ENCODE data around the gene SF3B1.
"Not testable (repeated sequence)": the region's sequence is repeated elsewhere in the genome, so short reads cannot be mapped to it uniquely, and the experiment has no call there.

Gene SF3B1

DNA sequence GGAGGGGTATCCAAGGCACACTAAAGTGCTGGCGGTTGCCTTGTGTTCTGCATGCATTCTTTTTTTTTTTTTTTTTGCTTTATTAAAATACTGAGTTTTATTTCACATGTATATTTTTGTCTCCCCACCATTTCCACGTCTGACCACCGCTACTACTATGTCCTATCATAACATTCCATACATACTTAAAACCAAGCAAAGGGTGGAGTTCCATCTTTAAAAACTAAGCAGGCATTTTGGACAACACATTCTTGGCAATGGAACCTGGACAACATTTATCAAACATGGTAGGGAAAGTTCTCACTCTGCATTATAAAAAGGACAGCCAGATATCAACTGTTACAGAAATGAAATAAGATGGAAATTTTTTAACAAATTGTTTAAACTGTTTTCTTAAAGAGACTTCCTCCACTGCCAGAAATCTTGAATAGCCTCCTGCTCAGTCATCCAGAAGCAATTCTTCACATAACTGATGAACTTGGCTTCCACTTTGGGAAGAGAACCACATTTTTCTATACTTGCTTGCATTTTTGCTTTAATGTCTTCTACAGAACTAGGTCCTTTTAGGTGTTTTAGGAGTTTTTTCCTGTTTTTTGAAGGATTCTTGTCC is 55.4 kb downstream of the SF3B1 start:
- not testable (repeated sequence) for DNase-seq (ENCODE audit: low read depth in 1 of 2, low spot score in 1 of 2)

DNA sequence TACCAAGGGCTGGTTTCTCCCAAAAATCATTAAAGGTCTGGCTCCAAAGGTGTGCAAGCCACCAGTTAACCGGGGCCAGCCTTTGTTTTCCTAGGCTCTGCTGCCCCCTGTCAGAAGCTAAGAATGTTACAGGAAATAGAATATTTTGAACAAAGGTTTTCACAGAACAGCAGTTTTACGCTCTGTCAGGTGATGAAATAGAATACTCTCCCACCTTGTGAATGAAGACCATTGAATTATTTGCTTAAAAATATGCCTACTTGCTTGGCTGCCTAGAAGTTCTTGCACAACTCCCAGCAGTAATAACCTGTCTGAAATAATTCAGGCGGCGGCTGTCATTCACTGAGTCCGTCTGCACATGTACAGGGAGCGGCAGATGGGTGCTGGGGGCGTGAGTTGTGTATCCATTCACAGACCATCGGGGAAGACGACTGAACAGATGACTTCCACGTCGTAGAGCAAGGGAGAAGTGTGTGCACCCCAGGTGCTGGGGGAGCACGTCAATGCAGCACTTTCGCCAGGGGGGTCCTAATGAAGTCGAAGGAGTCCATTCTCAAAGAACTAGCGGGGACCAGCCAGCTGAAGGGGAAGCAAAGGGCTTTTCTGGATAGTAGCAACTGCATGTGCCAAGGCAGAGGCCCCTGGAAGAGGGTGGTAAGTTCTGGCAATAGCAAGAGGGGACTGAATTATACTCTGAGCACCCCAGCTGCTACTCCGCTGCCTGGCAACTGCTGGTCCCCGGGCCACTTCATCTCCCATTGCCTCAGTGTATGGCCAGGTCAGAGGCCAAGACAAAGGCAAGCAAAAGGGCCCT is 56.1 kb downstream of the SF3B1 start:
- DNase-seq (ENCODE audit: low read depth in 1 of 2, low spot score in 1 of 2), result peak in 1 of 2 donors; percentile 43

DNA sequence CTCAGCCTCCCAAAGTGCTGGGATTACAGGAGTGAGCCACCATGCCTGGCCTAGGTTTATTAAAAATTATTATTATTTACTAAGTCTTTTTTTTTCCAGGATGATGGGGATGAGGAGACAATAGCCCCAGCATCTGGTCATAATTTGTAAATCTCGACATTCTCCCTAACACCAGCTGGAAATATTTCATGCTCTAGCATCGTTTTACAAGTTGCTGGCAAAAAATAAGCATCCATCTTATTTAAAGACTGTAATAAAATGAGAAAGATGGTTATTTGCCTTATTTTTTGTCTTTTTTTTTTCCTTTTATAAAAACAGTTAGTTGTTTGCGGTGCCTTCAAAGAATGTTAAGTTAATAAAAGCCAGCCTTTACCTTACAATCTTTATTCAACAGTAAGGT is 56.7 kb downstream of the SF3B1 start:
- no peak for DNase-seq (ENCODE audit: low read depth in 1 of 2, low spot score in 1 of 2)

DNA sequence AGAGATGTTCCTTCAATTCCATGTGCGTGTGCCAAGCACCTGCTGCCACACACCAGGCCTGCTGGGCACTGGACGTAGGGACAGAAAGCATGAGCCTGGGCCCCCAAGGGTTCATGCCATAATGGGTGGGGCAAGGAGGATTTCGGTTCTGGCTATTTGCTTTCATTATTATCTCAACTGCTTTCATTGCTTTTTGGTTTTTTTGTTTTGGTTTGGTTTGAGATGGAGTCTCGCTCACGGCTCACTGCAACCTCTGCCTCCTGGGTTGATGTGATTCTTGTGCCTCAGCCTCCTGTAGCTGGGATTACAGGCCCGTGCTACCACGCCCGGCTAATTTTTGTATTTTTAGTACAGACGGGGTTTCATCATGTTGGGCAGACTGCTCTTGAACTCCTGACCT is 57.2 kb downstream of the SF3B1 start:
- DNase-seq (ENCODE audit: low read depth in 1 of 2, low spot score in 1 of 2), result no peak

DNA sequence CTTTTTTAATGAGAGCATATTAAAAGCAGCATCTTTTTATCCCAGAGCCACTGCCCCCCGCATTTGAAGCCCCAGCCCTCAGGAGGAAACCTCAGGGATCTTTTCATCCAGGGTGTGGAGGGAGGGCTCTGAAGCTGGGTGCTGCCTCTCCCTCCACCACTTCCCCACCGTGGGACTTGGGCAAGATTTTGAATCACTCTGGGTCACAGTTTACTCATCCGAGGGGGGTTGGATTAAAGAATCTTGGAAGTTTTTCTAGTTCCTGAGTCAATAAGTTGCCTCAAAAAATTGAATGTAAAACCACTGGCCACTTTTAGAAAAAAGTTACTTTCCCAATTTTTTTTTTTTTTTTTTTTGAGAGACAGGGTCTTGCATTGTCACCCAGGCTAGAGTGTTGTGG is 62.2 kb downstream of the SF3B1 start:
- DNase-seq (ENCODE audit: low read depth in 1 of 2, low spot score in 1 of 2), result no peak

DNA sequence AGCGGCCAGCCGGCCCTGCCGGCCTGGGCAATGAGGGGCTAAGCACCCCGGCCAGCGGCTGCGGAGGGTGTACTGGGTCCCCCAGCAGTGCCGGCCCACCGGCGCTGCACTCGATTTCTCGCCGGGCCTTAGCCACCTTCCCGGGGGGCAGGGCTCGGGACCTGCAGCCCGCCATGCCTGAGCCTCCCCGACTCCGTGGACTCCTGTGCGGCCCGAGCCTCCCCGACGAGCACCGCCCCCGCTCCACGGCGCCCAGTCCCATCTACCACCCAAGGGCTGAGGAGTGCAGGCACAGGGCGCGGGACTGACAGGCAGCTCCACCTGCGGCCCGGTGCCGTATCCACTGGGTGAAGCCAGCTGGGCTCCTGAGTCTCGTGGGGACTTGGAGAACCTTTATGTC is 64.2 kb downstream of the SF3B1 start:
- DNase-seq (ENCODE audit: low read depth in 1 of 2, low spot score in 1 of 2), result not testable (repeated sequence)

DNA sequence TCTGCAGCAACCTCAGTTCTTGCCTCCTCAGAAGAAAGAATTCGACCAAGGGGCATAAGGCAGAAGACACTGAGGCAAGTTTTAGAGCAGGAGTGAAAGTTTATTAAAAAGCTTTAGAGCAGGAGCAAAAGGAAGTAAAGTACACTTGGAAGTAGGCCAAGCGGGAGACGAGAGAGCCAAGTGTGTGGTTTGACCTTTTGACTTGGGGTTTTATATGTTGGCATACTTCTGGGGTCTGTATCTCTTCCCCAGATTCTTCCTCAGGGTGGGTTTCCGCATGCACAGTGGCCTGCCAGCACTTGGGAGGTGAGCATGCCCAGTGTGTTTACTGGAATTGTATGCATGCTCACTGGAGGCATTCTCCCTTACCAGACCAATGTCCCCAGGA is 64.9 kb downstream of the SF3B1 start:
- no peak for DNase-seq (ENCODE audit: low read depth in 1 of 2, low spot score in 1 of 2)

DNA sequence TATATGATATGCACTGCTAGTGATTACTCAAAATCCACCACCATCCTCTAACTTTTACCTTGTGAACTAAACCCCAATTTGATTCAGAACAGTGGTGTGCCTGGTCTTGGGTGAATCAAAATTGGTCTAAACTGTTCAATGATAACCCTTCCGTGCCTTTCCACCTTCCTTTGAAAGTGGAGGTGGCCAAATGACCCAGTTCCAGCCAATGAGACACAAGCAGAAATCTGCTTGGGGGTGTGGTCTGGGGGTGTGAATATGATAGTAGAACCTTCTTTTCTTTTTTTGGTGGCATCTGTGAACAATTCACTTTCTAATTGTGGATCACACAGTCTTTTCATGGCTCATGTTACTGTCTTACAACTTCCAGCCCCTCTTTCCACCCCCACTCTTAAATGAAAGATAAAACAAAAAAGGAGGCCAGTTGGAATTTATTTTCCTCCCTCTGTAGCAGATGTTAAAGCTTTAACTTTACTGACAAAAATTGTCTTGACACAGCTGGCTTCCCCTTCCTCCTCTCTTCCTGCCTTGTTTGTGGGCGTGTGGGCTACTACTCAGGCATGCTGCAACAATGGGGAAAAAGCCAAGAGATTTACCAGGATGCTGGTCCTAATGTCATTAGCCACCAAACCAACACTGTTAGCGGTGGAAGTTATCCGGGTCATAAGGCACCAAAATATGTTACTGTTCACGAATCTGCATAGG is 65.4 kb downstream of the SF3B1 start:
- DNase-seq (ENCODE audit: low read depth in 1 of 2, low spot score in 1 of 2), result no peak

DNA sequence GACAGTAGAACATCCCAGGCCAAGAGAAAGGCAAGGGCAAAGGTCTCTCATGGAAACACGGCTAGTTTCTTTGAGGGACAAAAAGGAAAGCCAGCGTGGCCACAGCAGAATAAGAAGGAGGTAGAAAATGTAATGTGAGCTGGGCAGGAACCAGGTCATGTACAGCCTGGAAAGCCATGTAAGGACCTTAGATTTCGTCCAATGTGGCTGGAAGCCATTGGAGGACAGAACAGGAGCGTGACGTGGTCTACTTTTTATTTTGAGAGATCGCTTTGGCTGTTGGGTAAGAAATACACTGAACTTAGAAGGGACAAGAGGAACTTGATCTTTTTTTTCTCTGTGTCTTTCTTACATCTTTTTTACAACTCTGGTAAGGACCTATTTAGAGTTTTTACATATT is 66.4 kb downstream of the SF3B1 start:
- no peak for DNase-seq (ENCODE audit: low read depth in 1 of 2, low spot score in 1 of 2)

DNA sequence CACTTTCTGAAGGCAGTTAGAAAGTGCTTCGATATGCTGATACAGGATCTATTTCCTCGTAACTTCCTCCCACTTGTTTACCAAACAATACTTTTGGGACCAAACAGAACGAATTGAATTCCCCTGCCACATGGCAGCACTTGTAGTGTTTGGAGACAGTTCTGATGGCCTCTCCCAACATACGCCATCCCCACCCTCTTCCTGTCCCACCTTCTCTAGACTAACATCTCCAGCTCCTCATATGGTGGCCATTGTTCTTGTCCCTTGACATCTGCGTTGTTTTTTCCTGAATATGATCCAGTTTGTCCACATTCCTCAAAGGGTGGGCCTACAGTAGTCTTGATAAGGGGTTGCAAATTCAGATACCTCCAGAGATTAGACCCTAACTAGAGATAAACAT is 70.8 kb downstream of the SF3B1 start:
- no peak for DNase-seq (ENCODE audit: low read depth in 1 of 2, low spot score in 1 of 2)

DNA sequence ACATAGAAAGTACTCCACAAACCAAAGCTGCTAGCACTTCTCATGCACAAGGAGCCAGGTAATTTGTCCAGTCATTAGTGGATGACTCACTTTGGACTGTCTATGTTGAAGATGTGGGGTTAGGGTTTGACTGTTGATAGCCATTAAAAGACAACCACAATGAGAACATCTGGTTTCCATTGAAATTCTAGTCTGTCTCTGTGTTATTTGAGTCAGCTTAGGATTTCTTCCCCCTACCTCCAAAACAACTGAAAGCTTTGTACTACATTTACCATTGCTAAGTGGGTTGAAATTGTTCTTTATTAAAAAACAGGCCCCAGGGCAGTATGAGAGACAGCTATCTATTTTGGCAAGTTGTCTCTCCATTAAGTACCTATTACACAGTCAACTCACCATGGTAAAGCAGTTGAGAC is 74.1 kb downstream of the SF3B1 start:
- DNase-seq (ENCODE audit: low read depth in 1 of 2, low spot score in 1 of 2), result no peak

DNA sequence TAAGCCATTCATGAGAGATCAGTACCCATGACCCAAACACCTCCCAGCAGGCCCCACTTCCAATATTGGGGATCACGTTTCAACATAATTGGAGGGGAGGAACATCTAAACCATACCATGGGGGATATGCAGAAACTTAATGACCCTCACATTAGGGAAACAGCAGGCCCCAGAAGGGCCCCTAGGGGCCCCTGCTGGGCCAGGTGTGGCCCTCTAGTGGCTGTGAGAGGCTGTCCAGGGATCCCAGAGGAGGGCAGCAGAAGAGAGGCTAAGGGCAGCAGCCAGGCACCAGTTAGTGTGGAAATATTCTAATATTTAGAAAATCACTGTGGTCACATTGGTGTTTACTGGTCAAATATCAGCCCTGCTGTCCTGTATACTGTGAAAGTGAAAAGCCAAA is 75.0 kb downstream of the SF3B1 start:
- no peak for DNase-seq (ENCODE audit: low read depth in 1 of 2, low spot score in 1 of 2)

DNA sequence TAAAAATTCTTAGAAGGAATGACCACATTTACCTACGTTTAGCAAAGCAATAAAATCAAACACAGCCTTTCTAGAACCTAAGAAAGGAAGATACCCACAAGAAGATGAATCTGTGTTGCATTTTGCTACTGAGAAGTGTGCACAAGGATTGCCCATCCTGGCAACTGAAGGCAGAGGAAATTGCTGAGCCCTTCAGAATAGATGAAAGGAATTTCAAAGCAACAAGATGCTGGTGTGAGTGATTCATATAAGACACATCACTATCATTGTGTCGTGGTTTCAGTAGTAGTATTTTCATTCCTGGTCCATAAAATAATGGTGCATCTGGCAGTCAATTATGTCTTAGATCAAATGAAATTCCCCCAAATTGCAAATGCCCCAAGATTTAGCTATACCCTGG is 75.9 kb downstream of the SF3B1 start:
- DNase-seq (ENCODE audit: low read depth in 1 of 2, low spot score in 1 of 2), result no peak

DNA sequence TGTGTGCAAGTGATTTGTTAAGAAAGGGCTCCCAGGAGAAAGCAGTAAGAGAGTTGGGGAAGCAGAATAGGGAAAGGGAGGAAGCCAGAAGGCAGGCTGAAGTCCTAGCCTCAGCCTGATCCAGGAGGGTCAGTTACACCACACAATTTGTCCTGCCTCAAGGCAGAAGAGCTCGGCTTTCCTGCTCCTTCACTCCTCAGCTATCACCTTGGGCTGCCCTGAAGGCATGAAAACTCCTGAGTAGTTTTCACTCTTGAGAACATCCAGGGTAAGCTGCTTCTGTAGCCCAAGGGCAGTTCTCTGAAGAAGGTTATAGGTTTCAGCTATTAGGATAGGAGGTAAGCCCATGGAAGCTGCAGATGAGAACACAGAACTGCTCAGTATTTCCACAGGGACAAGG is 76.8 kb downstream of the SF3B1 start:
- DNase-seq (ENCODE audit: low read depth in 1 of 2, low spot score in 1 of 2), result no peak

DNA sequence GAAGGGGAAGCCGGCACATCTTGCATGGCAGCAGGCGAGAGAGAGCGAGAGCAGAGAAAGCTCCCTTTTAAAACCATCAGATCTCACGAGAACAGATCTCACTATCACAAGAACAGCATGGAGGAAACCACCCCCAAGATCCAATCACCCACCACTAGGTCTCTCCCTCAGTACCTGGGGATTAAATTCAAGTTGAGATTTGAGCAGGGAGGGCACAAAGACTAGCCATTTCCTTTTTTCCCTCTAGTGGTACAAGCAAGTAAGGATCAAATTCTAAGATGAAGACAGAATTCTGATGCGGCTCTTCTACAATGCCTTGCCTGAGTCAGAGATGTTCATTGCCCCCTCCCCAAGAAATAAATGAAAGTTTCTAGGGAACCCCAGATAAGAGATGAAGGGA is 78.7 kb downstream of the SF3B1 start:
- DNase-seq (ENCODE audit: low read depth in 1 of 2, low spot score in 1 of 2), result no peak

DNA sequence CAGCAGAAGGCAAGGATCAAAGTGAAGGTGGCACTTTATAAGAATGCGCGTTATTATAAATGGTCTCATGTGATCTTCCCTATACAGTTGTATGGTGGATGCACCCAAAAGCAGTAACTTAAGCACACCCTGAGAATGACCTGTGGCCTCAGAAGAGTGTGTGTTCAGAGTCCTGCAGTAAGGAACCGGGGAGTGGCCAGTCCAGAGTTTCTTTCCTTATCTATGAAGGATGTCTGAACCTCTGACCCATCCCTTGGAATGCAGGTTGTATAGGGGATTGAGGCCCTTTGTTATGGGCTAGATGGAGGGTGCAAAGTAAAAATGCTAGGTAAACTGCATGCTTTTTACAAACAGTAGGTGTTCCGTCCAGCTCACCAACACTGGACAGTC is 80.7 kb downstream of the SF3B1 start:
- no peak for DNase-seq (ENCODE audit: low read depth in 1 of 2, low spot score in 1 of 2)

DNA sequence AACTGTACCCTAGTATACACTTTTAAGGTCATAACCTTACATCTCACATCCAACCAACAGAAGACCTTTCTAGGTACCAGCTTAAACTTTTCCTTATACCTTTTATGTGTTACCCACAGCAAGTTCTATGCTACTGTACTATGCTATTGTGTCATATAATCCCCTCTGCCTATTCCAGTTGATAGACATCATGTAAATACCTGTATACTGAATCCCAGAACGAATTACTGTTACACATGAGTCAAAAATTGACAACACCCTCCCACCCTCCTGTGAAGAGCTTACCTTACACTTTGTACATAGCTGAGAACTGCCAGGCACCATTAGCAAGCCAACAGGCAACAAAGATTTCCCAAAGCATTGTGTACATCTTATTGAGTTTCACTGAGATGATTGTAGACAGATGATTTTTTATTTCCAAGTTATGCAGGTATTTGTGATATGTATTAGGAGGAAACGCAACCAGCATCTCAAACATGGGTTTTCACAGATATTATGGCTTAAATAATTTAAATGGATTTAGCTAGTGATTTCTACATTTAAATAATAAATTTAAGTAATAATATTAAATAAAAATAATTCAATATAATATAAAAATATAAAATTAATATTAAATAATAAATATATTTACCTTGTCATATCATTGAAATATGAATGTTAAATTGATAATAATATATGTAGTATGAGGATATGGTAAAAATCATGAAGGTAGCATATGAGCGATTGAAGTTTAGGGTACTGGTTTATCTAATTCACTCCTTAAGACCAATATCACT is 81.2 kb downstream of the SF3B1 start:
- no peak for DNase-seq (ENCODE audit: low read depth in 1 of 2, low spot score in 1 of 2)

DNA sequence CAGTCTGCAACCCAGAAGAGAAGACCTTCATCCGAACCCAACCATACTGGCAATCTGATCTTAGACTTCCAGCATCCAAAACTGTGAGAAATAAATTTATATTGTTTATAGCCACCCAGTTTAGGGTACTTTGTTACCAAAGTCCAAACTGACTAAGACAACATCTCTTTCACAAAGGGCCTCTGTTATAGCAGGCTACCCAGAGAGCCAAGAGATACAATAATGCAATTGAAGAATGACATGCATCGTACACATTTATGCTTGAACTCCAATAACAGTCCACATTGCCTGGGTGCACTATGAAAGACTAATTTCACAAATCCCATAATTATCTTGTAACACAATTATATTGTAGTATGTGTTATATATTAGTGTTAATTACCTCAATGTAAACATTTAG is 85.1 kb downstream of the SF3B1 start:
- DNase-seq (ENCODE audit: low read depth in 1 of 2, low spot score in 1 of 2), result no peak

DNA sequence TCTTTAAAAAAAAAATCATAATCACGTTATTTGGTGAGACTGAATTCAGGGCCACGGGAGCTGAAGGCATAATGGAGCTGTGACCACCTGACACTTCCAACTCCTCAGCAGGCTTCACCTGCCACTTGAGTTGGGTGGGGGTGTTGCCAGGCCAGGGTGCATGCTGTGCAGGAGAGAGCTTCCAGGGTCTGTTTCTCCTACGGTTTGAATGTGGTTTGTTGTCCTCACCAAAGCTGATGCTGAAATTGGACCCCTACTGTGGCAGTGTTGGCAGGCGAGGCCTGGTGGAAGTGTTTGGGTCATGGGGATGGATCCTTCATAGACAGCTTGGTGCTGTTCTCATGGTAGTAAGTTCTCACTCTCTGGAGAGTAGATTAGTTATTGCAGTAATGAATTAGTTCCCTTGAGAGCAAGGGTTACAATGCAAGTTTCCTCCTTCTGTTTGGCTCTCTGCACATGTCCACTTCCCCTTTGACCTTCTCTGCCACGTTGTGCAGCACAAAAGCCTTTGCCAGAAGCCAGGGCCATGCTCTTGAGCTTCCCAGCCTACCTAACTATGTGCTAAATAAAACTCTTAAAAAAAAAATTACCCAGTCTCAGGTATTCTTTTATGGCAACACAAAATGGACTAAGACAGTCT is 86.0 kb downstream of the SF3B1 start:
- DNase-seq (ENCODE audit: low read depth in 1 of 2, low spot score in 1 of 2), result no peak

DNA sequence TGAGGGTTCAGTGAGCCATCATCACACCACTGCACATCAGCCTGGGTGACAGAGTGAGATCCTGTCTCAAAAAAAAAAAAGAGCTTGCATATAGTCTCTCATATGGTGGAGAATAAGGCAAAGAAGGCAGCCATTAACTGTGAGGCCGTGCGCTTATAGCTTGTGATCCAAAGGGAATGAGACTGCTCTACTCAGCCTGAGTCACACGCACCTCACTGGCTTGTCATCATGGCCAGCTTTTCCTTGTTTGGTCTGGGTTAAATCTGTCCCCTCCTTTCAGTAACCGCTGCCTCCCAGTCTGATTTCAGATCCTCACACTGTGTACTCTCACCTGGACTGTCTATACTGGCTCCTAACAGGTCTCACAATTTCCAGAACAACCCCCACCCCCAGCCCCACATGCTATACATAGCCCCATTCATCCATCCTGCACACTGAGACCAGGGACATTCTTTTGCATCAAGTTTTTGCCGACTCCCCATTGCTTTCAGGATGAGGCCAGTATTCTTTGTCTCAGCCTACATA is 88.9 kb downstream of the SF3B1 start:
- no peak for DNase-seq (ENCODE audit: low read depth in 1 of 2, low spot score in 1 of 2)

DNA sequence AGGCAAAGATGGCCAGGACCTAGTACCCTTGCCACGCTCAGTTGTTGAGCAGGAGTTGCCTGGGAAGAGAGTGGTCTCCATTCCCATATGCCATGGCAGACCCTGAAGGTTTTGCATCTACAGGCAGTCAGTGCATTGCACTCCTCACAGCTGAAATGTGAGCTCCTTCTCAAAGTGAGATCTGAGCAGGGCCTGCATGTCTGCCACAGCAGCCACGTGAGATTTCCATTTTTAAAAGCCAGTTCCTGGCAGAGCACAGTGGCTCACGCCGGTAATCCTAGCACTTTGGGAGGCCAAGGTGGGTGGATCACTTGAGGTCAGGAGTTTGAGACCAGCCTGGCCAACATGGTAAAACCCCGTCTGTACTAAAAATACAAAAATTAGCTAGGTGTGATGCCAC is 90.9 kb downstream of the SF3B1 start:
- DNase-seq (ENCODE audit: low read depth in 1 of 2, low spot score in 1 of 2), result not testable (repeated sequence)

Data from activated T-helper 1 cell treated with anti-CD3 and anti-CD28 coated beads, Interleukin-2, amount 50 U/mL, for 16 hours (primary cell).